Neutrophil (primary cell): ENCODE data around the gene GALNTL6.

Experiments used
- H3K27ac ChIP-seq: fragments of 200-600 bp; sonication (generic); 2 replicates; pipeline ENCODE4 v1.5.1; 2016; ENCODE audit warnings: mild to moderate bottlenecking, moderate library complexity
- H3K27me3 ChIP-seq: fragments of 200-600 bp; sonication (generic); 2 replicates; pipeline ENCODE4 v1.6.0; 2016; ENCODE audit warnings: mild to moderate bottlenecking
- H3K36me3 ChIP-seq: fragments of 200-600 bp; sonication (generic); 2 replicates; pipeline ENCODE4 v1.5.1; 2017
- H3K4me1 ChIP-seq, 2 experiments: fragments of 200-600 bp in 1 of 2; sonication (generic) in 1 of 2; 1 replicate in 1 of 2; 2 replicates in 1 of 2; pipeline versions ENCODE4 v1.5.1 to v1.6.1; 2013 to 2016; ENCODE audit warnings: low read depth in 1 of 2, low read length in 1 of 2, mild to moderate bottlenecking in 1 of 2, moderate library complexity in 1 of 2; ENCODE audit not compliant: control insufficient read depth in 1 of 2, insufficient read depth in 1 of 2
- H3K4me3 ChIP-seq, 2 experiments: fragments of 200-600 bp in 1 of 2; sonication (generic) in 1 of 2; 1 replicate in 1 of 2; 2 replicates in 1 of 2; pipeline ENCODE4 v1.5.1; 2013 to 2016; ENCODE audit warnings: low read depth in 1 of 2, low read length in 1 of 2, mild to moderate bottlenecking in 1 of 2, moderate library complexity in 1 of 2
- H3K9me3 ChIP-seq: fragments of 200-600 bp; sonication (generic); 2 replicates; pipeline ENCODE4 v1.5.1; 2016
- TF ChIP-seq, protein P1 (sequence below): fragments of 200-600 bp; sonication (generic); IDR thresholded peaks from 2 replicates; pipeline ENCODE4 v1.5.1; 2016; ENCODE audit warnings: antibody characterized with exemption

GALNTL6 gene

DNA sequence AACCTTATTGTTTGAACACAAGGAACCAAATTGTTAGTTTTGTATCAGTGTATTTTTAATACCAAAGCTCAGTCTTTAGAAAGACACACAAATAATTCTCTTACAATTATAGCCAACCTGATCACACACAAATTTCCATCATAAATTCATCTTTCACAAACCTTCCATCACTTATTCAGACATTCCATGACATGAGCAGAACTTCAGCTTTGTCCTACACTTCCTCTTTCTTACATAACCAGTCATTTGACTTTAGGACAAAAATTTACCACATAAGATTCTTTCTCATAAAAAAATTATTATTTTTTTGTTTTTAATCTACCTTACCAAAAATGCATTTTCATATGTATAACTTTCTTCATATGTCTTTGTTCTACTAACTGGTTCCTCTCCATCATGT is 312.2 kb downstream of the GALNTL6 start:
- Histone ChIP-seq H3K27ac (no peak overlapping the region), H3K4me3 (no peak overlapping the region), H3K36me3 (no peaks in the 10 kb centered on the region), H3K27me3 (no peaks in the 10 kb centered on the region), H3K9me3 (no peaks in the 10 kb centered on the region), H3K4me1 (no peaks in the 10 kb centered on the region)
- TF ChIP-seq, protein P1, sequence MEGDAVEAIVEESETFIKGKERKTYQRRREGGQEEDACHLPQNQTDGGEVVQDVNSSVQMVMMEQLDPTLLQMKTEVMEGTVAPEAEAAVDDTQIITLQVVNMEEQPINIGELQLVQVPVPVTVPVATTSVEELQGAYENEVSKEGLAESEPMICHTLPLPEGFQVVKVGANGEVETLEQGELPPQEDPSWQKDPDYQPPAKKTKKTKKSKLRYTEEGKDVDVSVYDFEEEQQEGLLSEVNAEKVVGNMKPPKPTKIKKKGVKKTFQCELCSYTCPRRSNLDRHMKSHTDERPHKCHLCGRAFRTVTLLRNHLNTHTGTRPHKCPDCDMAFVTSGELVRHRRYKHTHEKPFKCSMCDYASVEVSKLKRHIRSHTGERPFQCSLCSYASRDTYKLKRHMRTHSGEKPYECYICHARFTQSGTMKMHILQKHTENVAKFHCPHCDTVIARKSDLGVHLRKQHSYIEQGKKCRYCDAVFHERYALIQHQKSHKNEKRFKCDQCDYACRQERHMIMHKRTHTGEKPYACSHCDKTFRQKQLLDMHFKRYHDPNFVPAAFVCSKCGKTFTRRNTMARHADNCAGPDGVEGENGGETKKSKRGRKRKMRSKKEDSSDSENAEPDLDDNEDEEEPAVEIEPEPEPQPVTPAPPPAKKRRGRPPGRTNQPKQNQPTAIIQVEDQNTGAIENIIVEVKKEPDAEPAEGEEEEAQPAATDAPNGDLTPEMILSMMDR: no peak

DNA sequence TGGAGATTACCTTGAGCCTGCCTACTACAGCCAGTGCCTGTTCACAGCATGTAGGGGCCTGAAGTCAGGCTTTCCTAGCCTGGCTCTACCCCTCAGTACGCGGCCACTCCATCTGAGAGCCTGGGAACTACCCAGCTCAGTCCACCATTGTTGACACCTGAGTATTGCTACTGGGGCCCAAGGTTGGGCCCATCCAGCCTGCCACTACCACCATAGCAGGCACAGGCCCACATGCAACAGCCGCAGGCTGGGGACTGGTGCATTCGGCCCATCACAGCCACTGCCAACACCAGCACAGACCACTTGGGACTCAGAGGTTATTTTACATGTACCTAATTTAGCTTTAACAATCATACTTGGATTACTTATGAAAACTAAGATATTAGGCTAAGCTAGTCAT is 314.0 kb downstream of the GALNTL6 start:
- Histone ChIP-seq H3K4me3 (no peak overlapping the region), H3K36me3 (no peaks in the 10 kb centered on the region), H3K4me1 (no peaks in the 10 kb centered on the region), H3K27me3 (no peaks in the 10 kb centered on the region), H3K9me3 (no peaks in the 10 kb centered on the region), H3K27ac (no peak overlapping the region)
- TF ChIP-seq, protein P1: no peak

DNA sequence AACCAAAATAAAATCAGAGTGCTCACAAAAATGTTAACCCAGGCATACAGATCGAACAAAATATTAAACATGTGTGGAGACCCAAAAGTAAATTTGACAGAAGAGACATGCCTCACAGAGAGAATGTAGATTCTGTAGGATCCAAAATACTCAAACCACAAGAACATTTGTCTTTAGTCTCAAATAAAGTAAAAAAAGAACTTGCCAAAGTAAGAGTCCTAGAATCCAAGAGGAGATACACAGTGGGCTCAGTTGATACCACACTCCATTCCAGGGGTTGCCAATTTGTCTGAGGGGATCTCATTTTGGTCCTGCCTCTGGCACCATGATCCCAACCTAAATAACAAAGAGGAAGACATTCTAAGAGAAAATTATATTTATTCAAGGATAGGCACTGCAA is 316.4 kb downstream of the GALNTL6 start:
- no peaks in the 10 kb centered on the region for H3K4me1 ChIP-seq
- no peaks in the 10 kb centered on the region for H3K27me3 ChIP-seq
- no peak overlapping the region for H3K27ac ChIP-seq
- no peaks in the 10 kb centered on the region for H3K36me3 ChIP-seq
- H3K9me3 ChIP-seq: no peaks in the 10 kb centered on the region
- TF ChIP-seq, protein P1: no peak
- no peak overlapping the region for H3K4me3 ChIP-seq

DNA sequence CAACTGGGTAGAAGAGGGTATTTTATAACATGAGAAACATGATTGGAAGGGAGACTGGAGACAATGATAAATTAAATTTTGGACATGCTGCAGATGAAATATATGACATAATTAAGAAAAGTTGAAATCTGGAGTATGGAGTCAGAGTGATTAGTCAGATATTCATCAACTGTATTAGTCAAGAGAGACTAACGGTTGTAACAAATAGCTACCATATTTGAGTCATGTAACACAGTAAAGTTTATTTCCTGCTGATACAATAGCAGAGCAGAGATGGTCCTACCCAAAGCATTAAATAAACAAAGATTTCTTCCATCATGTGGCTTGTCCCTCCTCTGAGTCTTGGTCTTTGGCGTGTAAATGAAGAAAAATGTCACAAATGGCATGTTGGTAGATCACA is 321.3 kb downstream of the GALNTL6 start:
- TF ChIP-seq, protein P1: no peak
- no peaks in the 10 kb centered on the region for H3K4me1 ChIP-seq
- no peaks in the 10 kb centered on the region for H3K27me3 ChIP-seq
- H3K27ac ChIP-seq: no peak overlapping the region
- H3K9me3 ChIP-seq: no peaks in the 10 kb centered on the region
- no peak overlapping the region for H3K4me3 ChIP-seq
- no peaks in the 10 kb centered on the region for H3K36me3 ChIP-seq

DNA sequence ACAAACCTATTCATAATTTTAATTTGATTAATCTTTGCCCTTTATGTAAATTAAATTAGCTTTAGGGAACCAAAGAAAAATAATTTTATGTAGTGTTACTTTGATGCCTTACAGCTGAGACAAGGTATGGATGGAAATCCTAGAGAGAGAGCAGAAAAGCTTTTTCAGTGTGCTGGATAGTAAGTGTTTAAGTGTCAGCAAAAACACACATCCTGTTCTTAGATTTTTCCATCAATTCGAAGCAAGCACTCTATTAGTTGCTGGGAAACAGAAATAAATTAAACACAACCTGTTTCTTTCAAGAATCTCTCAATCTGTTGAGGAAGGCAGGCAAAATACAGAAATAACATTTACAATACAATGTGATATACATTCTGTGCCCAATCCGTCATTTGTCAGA is 327.8 kb downstream of the GALNTL6 start:
- no peaks in the 10 kb centered on the region for H3K9me3 ChIP-seq
- H3K36me3 ChIP-seq: no peaks in the 10 kb centered on the region
- H3K4me3 ChIP-seq: no peak overlapping the region
- H3K4me1 ChIP-seq: no peaks in the 10 kb centered on the region
- no peak overlapping the region for H3K27ac ChIP-seq
- H3K27me3 ChIP-seq: no peaks in the 10 kb centered on the region
- TF ChIP-seq, protein P1: no peak

DNA sequence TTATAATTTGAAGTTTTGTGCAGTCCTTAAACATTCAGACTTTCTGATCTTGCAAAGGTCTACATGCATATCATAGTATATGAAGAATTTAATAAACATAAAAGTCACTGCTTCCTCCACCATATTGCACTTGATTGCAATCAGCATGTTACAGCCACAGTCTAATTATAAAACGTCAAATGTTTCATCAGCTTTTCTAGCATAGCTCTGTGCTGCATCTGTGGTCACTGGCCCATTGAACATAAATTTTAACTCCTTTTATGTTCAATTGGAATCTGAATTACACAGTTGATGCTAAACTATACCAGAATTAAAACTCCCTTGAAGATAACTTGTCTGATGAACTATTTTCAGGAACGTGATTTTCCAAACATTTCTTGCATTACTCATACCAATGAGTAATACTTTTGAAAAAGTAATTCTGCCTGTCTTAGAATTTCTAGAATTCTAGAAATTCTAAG is 329.1 kb downstream of the GALNTL6 start:
- Histone ChIP-seq H3K36me3 (no peaks in the 10 kb centered on the region), H3K9me3 (no peaks in the 10 kb centered on the region), H3K27ac (no peak overlapping the region), H3K27me3 (no peaks in the 10 kb centered on the region), H3K4me3 (no peak overlapping the region), H3K4me1 (no peaks in the 10 kb centered on the region)
- TF ChIP-seq, protein P1: no peak
